Measurements from ENCODE around the gene PPP2R5E.

GRCh38 chr14:63524537-63525155 lies 18.5 kb downstream of the PPP2R5E start:
- TF ChIP-seq POLR2AphosphoS5 (IDR thresholded peaks at IDR 0.05): no peak
- TF ChIP-seq, protein P1, sequence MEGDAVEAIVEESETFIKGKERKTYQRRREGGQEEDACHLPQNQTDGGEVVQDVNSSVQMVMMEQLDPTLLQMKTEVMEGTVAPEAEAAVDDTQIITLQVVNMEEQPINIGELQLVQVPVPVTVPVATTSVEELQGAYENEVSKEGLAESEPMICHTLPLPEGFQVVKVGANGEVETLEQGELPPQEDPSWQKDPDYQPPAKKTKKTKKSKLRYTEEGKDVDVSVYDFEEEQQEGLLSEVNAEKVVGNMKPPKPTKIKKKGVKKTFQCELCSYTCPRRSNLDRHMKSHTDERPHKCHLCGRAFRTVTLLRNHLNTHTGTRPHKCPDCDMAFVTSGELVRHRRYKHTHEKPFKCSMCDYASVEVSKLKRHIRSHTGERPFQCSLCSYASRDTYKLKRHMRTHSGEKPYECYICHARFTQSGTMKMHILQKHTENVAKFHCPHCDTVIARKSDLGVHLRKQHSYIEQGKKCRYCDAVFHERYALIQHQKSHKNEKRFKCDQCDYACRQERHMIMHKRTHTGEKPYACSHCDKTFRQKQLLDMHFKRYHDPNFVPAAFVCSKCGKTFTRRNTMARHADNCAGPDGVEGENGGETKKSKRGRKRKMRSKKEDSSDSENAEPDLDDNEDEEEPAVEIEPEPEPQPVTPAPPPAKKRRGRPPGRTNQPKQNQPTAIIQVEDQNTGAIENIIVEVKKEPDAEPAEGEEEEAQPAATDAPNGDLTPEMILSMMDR (IDR thresholded peaks at IDR 0.05): no peak
- no peak for TF ChIP-seq POLR2A (IDR thresholded peaks at IDR 0.05; ENCODE audit: low read depth)
